Thyroid gland (tissue), 4 donors: ENCODE data around the gene ZNF135. TPM values are rescaled to one million over a fixed set of nuclear protein-coding genes. Genes with fewer than 3 reads are reported as not detected.

Source experiments
- DNase-seq, 2 donors: peaks; one replicate each; pipeline ENCODE4 v3.0.0-alpha.2; 2019
- H3K27ac ChIP-seq, 3 donors: fragments of 200-600 bp; sonication (generic); 1 replicate in 2 of 3; 2 replicates in 1 of 3; pipeline ENCODE4 v1.5.1; 2016 to 2019; ENCODE audit warnings: mild to moderate bottlenecking in 1 of 3, moderate library complexity in 1 of 3
- H3K27me3 ChIP-seq: fragments of 200-600 bp; sonication (generic); one replicate; pipeline ENCODE4 v1.5.1; 2019
- H3K36me3 ChIP-seq, 2 donors: fragments of 200-600 bp; sonication (generic); one replicate each; pipeline ENCODE4 v1.5.1; 2016 to 2019
- H3K4me1 ChIP-seq, 2 donors: fragments of 200-600 bp; sonication (generic); one replicate each; pipeline ENCODE4 v1.5.1; 2017 to 2019
- H3K4me3 ChIP-seq, 3 donors: fragments of 200-600 bp; sonication (generic); replicated peaks in 1 of 3; 1 replicate in 2 of 3; 2 replicates in 1 of 3; pipeline ENCODE4 v1.5.1; 2016; ENCODE audit warnings: mild to moderate bottlenecking in 1 of 3
- H3K9me3 ChIP-seq: fragments of 200-600 bp; sonication (generic); one replicate; pipeline ENCODE4 v1.5.1; 2017
- POLR2A ChIP-seq, 2 donors: fragments of 450-650 bp; IDR thresholded peaks; one replicate each; pipeline ENCODE4 v1.6.1; 2017; ENCODE audit warnings: antibody characterized with exemption in 2 of 2, mild to moderate bottlenecking in 2 of 2, moderate library complexity in 1 of 2
- WGBS, 2 donors: methylation state at CpG; one replicate each; pipeline ENCODE4 v1.1.5; 2017; 5-methylcytosine and 5-hydroxymethylcytosine counted together
- intact Hi-C: fragments of 100-400 bp; cut with DNase I; formaldehyde crosslinking; loops from one replicate; pipeline ENCODE4 v1.15.1; 2023
- total RNA-seq, 4 donors: library from RNA; depleted of rRNA; stranded (reverse); fragments of >200 nt; gene quantifications; one replicate each; pipeline ENCODE4 v1.2.3, GENCODE V29; 2016
- TF ChIP-seq, protein P1 (sequence below), 6 experiments: fragments of 200-600 bp in 3 of 6; fragments of 450-650 bp in 3 of 6; sonication (generic) in 3 of 6; IDR thresholded peaks; one replicate each; pipeline ENCODE4 v1.5.1; 2016 to 2019; ENCODE audit warnings: antibody characterized with exemption in 6 of 6, mild to moderate bottlenecking in 2 of 6, inconsistent platforms in 1 of 6, moderate library complexity in 1 of 6

ZNF135 gene
- total RNA-seq, 4 donors from 2014 or later: 12.6 to 22.9 (median 18.1) TPM

DNA sequence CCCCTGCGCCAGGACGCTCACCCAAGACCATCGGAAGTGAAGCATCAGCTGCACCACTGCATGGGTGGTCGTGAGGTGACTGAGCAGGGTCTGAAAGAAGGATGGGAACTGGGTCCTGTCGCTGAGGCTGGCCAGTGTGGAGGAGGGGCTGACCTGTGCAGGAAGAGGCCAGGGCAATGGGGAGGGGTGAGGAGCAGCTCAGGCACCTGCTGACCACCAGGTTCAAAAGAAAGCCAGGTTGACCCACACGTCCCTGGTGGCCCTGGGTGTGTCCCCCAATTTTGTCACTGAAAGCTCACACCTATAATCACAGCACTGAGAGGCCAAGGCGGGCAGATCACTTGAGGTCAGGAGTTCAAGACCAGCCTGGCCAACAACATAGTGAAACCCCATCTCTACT lies 39.0 kb upstream of the ZNF135 start:
- 75 to 83% methylated on average over 7 of the region's 7 CpGs for WGBS, 2 donors
- Histone ChIP-seq H3K27ac (no peak overlapping the region), H3K27me3 (no peaks in the 10 kb centered on the region), H3K36me3 (no peaks in the 10 kb centered on the region), H3K4me3 (no peak overlapping the region), H3K4me1 (no peaks in the 10 kb centered on the region), H3K9me3 (no peaks in the 10 kb centered on the region)
- no peak for DNase-seq
- TF ChIP-seq POLR2A (IDR thresholded peaks at IDR 0.05): no peak
- TF ChIP-seq, protein P1, sequence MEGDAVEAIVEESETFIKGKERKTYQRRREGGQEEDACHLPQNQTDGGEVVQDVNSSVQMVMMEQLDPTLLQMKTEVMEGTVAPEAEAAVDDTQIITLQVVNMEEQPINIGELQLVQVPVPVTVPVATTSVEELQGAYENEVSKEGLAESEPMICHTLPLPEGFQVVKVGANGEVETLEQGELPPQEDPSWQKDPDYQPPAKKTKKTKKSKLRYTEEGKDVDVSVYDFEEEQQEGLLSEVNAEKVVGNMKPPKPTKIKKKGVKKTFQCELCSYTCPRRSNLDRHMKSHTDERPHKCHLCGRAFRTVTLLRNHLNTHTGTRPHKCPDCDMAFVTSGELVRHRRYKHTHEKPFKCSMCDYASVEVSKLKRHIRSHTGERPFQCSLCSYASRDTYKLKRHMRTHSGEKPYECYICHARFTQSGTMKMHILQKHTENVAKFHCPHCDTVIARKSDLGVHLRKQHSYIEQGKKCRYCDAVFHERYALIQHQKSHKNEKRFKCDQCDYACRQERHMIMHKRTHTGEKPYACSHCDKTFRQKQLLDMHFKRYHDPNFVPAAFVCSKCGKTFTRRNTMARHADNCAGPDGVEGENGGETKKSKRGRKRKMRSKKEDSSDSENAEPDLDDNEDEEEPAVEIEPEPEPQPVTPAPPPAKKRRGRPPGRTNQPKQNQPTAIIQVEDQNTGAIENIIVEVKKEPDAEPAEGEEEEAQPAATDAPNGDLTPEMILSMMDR (IDR thresholded peaks at IDR 0.05): no peak
- intact Hi-C loops: loop anchor here (5.0 kb wide), 1 partner anchor 137 kb away; no protein-coding TSS in a partner anchor

DNA sequence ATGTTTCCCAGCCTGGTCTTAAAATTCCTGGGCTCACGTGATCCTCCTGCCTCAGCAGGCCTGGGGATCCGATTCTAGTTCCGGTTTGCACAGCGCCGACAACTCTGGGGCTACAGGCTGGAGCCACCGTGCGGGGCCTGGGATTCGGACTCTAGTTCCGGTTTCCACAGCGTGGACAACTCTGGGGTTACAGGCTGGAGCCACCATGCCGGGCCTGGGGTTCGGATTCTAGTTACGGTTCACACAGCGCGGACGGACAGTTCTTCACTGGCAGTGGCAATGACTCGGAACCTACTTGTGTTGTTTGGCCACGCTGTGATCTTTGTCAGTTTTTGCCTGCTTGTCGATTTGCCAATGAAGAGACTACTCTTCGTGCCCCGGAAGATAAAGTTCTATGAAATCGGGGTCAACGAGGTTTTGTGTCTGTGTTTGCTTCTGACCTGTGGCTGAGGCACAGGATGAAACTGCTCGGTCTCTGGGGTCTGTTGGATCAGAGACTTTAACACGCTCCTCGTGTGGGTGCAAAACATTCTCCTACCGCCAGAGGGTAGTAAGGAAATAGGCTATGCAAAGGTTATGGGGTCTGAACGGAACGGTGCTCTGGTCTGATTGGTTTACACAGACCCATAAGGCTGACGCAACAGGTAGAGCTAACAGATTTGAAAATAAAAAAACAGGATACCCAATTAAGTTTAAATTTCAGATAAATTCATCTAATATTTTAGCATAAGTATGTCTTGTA lies 37.4 kb upstream of the ZNF135 start:
- no peaks in the 10 kb centered on the region for H3K4me1 ChIP-seq
- no peak overlapping the region for H3K4me3 ChIP-seq
- DNase-seq: peak; percentile 73 to 80
- no peak overlapping the region for H3K27ac ChIP-seq
- intact Hi-C loops: loop anchor here (5.0 kb wide), 1 partner anchor 136 kb away; no protein-coding TSS in a partner anchor
- H3K27me3 ChIP-seq: no peaks in the 10 kb centered on the region
- 40 to 47% methylated on average over 26 to 28 of the region's 30 CpGs for WGBS, 2 donors
- H3K9me3 ChIP-seq: no peaks in the 10 kb centered on the region
- H3K36me3 ChIP-seq: no peaks in the 10 kb centered on the region
- TF ChIP-seq, protein P1 (IDR thresholded peaks at IDR 0.05): peak; percentile 58 to 90 (median 84)
- TF ChIP-seq POLR2A (IDR thresholded peaks at IDR 0.05): no peak

DNA sequence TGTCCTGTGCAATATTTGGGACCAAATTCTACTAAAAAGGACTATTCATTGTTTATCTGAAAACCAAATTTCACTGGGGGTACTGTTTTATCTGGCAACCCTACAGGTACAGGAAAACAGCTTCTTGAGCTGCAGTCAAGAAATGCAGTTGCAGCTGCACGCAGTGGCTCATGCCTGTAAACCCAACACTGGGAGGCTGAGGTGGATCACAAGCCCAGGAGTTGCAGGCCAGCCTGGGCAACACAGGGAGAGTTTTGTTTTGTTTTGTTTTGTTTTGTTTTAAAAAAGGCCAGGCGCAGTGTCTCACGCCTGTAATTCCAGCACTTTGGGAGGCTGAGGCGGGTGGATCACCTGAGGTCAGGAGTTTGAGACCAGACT lies 36.8 kb upstream of the ZNF135 start:
- Histone ChIP-seq H3K27ac (no peak overlapping the region), H3K36me3 (no peaks in the 10 kb centered on the region), H3K9me3 (no peaks in the 10 kb centered on the region), H3K4me3 (no peak overlapping the region), H3K27me3 (no peaks in the 10 kb centered on the region), H3K4me1 (no peaks in the 10 kb centered on the region)
- no peak for DNase-seq
- WGBS, 2 donors: 55 to 74% methylated on average over 4 of the region's 4 CpGs
- intact Hi-C loops: loop anchor here (5.0 kb wide), 1 partner anchor 135 kb away; no protein-coding TSS in a partner anchor
- no peak for TF ChIP-seq POLR2A (IDR thresholded peaks at IDR 0.05)
- TF ChIP-seq, protein P1 (IDR thresholded peaks at IDR 0.05): no peak

DNA sequence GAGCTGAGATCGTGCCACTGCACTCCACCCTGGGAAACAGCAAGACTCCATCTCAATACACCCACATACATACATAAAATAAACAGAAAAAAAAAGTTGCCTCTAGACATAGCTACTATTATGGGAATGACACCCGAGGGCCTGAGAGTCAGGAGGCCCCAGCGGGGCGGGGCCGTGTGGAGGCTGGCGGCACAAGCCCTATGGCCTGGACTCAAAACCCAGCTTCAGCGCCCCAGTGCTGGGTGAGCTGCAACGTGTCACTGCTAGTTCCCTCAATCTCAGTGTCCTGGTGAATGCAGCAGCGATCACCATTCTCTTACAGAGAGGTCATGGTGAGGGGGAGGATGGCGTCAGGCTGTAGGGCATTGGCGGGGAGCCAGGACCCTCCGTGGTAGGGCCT lies 34.4 kb upstream of the ZNF135 start:
- intact Hi-C loops: loop anchor here (5.0 kb wide), 1 partner anchor 133 kb away; no protein-coding TSS in a partner anchor
- Histone ChIP-seq H3K27me3 (no peaks in the 10 kb centered on the region), H3K27ac (no peak overlapping the region), H3K4me1 (no peaks in the 10 kb centered on the region), H3K36me3 (no peaks in the 10 kb centered on the region), H3K9me3 (no peaks in the 10 kb centered on the region), H3K4me3 (no peak overlapping the region)
- 91% methylated on average over 12 of the region's 12 CpGs for WGBS, 2 donors
- no peak for TF ChIP-seq POLR2A (IDR thresholded peaks at IDR 0.05)
- TF ChIP-seq, protein P1 (IDR thresholded peaks at IDR 0.05): no peak
- no peak for DNase-seq

DNA sequence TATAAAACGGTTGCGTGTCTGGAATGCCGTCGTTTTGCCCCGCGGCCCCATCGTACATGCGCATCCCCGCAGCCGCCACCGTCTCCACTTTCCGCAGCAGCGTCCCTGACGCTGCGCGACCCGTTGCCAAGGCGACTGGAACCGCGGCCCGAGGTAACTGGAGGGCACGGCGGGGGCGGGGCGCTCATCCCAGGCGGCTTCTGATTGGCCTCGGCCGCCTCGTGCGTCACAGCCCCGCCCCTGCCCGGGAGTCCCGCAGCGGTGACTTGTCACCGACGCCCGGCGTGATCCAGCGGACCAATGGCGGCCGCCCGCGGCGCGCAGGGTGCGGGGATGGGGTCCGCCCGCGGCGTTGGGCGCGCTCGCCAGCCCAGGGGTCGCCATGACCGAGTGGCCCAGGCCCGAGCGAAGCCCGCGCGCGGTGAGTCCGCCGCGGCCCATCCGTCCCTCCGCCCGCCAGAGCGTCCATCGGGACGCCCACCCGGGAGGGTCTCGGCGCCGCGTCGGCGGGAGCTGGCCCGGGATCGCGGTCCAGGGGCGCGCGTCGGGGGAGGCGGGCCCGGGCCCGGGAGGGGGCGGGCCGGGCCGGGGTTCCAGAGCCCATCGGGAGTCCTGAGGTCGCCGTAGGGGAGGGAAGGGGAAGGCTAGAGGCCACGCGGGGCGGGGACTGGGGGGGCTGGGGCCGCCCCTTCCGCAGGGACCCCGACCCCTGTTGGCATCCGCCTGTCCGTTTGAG lies 25.2 kb upstream of the ZNF135 start, which contains the start of gene ZSCAN1:
ZSCAN1 (plus strand) TSS at position 285 of the 736 bp plus-strand sequence. CDS start 3,812 bp downstream, outside the sequence.
- H3K9me3 ChIP-seq: no peaks in the 10 kb centered on the region
- TF ChIP-seq POLR2A (IDR thresholded peaks at IDR 0.05): peak in 1 of 2 donors; percentile 87
- TF ChIP-seq, protein P1 (IDR thresholded peaks at IDR 0.05): peak in 1 of 6 experiments; percentile 20
- 1 to 2% methylated on average over 14 to 23 of the region's 101 CpGs for WGBS, 2 donors

More for the DNA sequence above, 25.2 kb upstream of the ZNF135 start, which contains the start of gene ZSCAN1:
- peaks cover 2 to 12% of the 10 kb centered on the region in 2 donors for H3K4me1 ChIP-seq
- intact Hi-C loops: no loop called here
- DNase-seq: peak; percentile 99
- H3K27me3 ChIP-seq: no peaks in the 10 kb centered on the region
- H3K36me3 ChIP-seq: no peaks in the 10 kb centered on the region
- H3K4me3 ChIP-seq: peak within 1 kb of the TSS in 2 of 3 donors; percentile 4 to 55
- peak within 1 kb of the TSS in 1 of 3 donors; percentile 53 for H3K27ac ChIP-seq
